Stimulated activated CD8-positive, alpha-beta memory T cell treated with anti-CD3 and anti-CD28 coated beads, Interleukin-15, amount 100 ng/mL, for 24 hours (primary cell): ENCODE data around the gene TRIM62.
"Not testable (repeated sequence)": the region's sequence is repeated elsewhere in the genome, so short reads cannot be mapped to it uniquely, and the experiment has no call there.

Source experiments
- DNase-seq: peaks from one replicate; pipeline ENCODE4 v3.0.0-alpha.2; 2020; ENCODE audit warnings: low read depth

The TRIM62 gene

GRCh38 chr1:33132549-33132948 is 49.3 kb downstream of the TRIM62 start:
- no peak for DNase-seq

GRCh38 chr1:33131191-33131590 is 50.7 kb downstream of the TRIM62 start:
- DNase-seq, result no peak

DNA sequence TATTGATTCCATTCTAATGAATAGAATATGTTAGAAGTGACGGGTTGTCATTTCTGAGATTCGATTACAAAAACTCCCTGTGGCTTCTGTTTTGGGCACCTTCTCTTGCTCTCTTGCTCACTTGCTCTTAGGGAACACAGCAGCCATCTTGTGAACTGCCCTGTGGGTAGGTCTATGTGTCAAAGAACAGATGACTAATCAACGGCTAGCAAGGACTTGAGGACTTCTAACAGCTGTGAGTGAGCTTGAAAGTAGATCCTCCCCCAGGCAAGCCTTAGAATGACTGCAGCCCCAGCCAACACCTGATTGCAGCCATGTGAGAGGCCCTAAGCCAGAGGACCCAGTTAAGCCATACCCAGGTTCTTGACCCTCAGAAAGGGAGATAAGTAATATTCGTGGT is 51.5 kb downstream of the TRIM62 start:
- no peak for DNase-seq

DNA sequence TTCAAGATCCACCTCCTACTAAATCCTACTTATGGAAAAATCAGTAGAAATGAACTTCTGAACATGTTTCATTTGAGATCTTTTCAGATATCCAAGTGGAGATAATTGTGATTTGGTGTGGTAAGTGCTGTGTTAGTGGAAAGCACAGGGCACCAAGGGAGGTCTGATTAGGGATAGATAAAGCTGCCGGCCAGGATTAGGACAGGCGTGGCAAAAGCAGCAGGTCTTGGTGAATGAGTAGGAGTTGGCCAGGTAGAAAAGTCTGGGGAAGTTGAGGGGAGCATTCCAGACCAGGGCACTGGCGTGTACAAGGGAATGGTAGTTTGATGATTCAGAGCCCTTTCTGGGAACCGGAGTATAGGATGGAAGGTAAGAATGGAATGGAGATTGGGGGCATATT is 53.1 kb downstream of the TRIM62 start:
- no peak for DNase-seq

DNA sequence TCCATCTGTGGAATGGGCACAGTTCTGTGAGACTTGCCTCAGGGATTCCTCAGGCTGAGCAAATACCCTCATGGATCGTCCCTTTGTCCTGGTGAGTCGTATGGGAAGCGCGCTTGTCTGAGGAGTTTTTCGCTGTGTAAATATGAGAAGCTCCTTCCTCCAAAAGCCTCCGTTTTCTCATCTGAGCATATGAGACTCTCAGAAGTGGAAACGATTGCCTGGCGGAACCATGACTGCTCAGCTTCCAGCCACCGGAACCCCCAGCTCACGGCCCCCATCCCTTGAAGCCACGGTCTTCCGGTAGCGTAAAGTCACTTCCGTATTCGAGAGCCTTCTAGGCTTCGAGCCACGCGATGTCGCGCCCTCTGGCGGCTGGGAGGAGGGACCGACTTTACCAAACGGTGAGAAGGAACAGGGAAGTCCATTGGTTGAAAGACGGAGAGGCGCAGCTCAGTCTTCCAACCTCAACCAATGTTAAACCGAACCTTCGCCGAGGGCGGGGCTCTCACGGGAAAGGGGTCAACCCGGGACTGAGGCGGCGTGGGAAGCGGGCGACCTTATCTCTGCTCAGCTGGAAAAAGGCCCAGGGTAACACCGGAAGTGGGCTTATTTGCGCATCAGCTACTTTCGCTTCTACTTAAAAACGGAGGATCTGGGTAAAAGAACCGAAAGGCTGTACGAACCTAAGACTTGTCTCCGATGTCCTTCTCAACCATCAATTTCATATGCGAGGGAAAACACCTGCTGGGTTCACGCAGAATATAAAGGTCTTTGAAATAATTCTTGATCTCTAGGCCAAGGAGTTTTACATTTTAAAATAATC is 54.6 kb downstream of the TRIM62 start:
- DNase-seq, result peak; percentile 95

DNA sequence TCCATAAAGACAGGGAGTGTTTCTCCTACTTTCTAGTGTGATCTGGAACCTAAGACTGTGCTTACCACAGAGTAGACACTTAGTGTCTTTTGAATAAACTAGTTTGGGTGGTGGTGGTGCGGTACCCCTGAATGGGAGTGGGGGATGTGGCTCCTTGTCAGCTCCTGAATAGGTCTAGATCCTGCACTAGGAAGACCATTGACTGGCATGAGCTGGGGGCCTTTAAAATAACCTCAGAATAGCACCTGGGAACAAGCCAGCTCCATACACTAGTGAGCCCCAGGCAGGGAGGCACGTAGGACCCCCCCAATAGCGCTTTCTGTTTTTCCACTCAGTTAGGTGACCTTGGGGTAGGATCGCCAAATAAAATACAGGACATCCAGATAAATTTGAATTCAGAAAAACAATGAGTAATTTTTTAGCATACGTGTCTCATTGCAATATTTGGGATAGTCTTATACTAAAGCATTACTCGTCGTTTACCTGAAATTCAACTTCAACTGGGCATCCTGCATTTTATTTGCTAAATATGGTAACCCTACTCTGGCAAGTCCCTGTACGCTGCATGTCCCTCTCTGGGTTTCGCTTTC is 55.3 kb downstream of the TRIM62 start:
- no peak for DNase-seq

- not testable (repeated sequence) for DNase-seq
Observed at GRCh38 chr1:33124647-33125046, 57.2 kb downstream of the TRIM62 start.

- no peak for DNase-seq
Observed at GRCh38 chr1:33123266-33123665, 58.6 kb downstream of the TRIM62 start.

DNA sequence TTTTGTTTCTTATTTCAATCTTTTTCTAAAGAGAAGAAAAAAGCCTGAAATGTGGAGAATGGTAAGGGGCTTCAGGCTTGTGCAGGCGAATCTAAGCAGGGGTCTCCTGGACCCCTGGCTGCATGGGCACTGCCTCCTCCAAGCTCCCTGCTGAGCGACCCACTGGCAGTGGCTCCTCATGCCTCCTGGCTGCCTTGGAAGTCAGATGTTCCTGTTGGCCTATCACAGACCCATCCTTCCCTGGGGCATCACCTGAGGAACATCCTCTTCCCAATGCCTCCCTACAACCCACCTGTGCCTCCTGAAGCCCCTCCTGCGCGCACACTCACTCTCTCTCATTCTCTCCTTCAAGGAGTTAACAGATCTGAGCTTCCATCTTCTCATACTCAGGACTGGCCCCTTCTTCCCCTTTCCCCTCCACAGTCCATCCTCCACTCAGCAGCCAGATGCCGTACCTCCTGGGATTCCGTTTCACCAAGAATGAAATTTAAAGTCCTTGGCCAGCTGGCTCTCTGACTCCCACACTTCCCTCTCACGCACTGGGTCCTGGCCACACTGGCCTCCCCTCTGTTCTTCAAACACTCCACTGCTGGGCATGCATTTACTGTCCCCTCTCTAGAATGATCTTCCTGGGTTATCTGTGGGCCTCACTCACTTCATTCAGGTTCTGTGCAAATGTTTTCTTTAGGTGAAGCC is 59.2 kb downstream of the TRIM62 start:
- no peak for DNase-seq

GRCh38 chr1:33121728-33122127 is 60.1 kb downstream of the TRIM62 start:
- DNase-seq, result no peak

DNA sequence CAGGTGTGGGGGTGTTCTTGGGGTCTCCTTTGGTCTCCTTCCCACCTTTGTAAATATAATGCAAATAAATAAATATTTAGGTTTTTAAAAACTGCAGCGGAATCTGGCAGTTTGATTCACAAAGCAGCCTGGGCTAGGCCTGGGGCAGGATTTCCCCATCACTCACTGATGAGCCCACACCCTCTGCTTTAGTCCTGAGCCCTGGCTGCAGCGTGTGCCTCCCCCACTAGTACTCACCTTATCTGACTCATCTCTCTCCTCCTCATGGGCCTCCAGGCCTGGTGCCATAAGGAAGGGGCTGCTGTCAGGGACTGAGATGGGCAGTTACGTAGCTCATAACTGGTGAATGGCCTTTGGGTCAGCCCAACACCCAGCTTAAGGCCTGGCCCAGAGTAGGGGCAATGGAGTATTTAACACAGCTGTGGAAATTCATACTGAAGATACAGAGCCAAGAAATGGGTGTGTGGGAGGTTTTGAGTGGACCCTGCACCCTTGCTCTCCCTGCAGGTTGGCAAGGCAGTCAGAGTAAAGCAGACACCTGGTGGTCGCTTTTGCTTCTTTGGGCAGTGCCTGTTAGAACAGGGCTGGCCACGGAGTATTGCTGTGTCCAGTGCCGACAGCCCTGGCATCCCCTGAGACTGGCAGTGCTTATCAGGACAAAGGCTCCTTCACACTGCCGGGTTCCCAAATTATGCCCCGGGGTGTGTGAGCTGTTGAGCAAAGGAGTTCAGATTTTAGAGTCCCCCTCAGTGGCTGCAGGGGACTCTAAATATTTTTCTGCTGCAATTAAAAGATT is 61.2 kb downstream of the TRIM62 start:
- DNase-seq, result no peak

- no peak for DNase-seq
Observed at GRCh38 chr1:33119532-33120217, 62.2 kb downstream of the TRIM62 start.

DNA sequence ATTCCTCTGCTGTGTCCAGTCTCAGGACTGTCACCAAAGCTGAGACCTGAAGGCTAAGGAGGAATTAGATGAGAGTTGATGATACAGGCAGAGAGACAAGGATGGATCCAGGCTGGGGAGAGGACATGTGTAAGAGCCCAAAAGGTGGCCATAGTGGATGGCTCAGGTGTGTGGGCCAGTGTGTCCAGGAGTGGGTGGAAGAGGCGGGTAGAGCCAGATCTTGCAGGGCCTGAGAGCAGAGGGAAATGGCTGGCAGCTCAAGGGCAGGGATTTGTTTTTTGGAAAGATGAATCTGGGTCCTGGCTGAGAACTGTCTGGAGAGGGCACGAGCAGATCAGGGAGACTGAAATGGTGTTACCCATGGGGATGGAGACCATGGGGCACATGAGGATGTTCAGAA is 62.8 kb downstream of the TRIM62 start:
- DNase-seq, result no peak

- DNase-seq, result no peak
Observed at GRCh38 chr1:33118274-33118673, 63.6 kb downstream of the TRIM62 start.

GRCh38 chr1:33117440-33118085 is 64.3 kb downstream of the TRIM62 start:
- no peak for DNase-seq

DNA sequence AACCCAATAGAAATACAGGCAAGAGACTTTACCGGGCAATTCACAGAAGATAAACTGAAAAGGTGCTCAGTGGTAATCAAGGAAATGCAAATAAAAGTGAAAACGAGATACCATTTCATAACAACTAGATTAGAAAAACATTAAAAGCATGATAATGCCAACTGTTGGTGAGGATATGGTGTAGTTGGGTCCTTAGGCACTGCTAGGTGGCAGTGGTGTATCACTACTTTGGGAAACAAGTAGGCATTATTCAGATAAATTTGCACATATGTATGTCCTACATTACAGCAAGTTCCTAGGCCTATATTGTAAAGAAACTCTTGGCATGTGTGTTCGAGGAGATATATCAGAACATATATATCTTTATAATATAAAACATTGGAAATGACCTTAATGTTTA is 69.9 kb downstream of the TRIM62 start:
- no peak for DNase-seq

- DNase-seq, result no peak
Observed at GRCh38 chr1:33110477-33110876, 71.4 kb downstream of the TRIM62 start.

GRCh38 chr1:33100119-33100415 is 81.8 kb downstream of the TRIM62 start:
- DNase-seq, result not testable (repeated sequence)

- no peak for DNase-seq
Observed at GRCh38 chr1:33099290-33100118, 82.3 kb downstream of the TRIM62 start.

DNA sequence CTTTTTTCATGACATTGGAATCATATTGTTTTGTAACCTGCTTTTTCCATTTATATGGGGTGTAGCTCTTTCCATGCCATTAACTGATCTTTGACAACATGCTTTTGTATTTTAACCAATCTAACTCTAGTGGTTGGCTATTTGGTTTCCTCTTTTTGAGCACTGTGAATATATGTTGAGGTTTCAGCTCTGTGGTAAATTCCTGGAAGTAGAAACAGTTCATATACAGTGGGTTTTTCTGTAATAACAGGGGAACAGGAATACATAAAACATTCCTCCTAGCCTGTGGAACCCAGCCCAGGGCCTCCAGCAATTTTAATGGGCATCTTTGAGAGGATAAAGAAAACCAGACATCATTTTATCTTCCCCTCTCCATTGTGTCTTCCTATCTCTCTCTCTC is 83.5 kb downstream of the TRIM62 start:
- no peak for DNase-seq

DNA sequence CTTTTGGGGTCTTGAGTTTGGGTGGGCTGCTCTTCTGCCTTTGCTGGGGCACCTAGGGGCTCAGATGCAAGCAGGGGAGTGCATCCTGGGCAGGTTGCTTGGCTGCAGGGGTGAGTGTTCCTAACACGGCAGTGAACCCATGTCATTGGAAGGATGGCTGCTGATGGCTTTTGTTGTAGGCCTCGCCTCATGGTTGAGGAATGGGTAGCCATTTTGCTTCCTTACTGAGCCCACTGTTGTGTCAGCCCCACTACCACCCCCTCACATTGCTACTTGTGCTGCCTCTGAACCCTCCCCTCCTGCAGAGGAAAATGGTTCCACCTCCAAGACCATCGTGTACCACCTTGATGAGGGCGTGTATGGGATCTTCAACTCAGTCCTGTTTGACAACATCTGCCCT is 84.1 kb downstream of the TRIM62 start:
- DNase-seq, result no peak
